ENCODE data around the gene CSTPP1. TPM values are rescaled to one million over a fixed set of nuclear protein-coding genes. Genes with fewer than 3 reads are reported as not detected.
"Not testable (repeated sequence)": the region's sequence is repeated elsewhere in the genome, so short reads cannot be mapped to it uniquely, and the experiment has no call there.

The CSTPP1 gene
- total and polyA plus RNA-seq, 2 donors (not counting 1 experiment from before 2014, with no cell fraction given) = 11.5 to 29.0 TPM

DNA sequence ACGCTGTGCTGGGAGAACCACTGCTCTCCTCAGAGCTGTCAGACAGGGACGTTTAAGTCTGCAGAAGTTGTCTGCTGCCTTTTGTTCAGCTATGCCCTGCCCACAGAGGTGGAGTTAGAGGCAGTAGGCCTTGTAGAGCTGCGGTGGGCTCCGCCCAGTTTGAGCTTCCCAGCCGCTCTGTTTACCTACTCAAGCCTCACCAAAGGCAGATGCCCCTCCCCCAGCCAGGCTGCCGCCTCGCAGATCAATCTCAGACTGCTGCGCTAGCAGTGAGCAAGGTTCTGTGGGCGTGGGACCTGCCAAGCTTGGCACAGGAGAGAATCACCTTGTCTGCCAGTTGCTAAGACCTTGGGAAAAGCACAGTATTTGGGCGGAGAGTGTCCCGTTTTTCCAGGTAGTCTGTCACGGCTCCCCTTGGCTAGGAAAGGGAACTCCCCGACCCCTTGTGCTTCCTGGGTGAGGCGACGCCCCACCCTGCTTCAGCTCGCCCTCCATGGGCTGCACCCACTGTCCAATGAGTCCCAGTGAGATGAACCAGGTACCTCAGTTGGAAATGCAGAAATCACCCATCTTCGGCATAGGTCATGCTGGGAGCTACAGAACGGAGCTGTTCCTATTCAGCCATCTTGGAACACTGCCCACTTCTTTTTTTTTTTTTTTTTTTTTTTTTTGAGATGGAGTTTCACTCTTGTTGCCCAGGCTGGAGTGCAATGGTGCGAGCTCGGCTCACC is 182.6 kb downstream of the CSTPP1 start:
- H3K4me2 ChIP-seq (replicated peaks; ENCODE audit: low read depth, low read length, poor library complexity, severe bottlenecking); H4K20me1 ChIP-seq (ENCODE audit: control insufficient read depth, insufficient read depth, low read length, poor library complexity, severe bottlenecking); H3K36me3 ChIP-seq (replicated peaks in 1 of 2; ENCODE audit: control extremely low read depth in 1 of 2, control insufficient read depth in 1 of 2, extremely low read depth in 1 of 2, insufficient read depth in 2 of 2, low read length in 1 of 2); H3K9ac ChIP-seq (ENCODE audit: low read length); H3K79me2 ChIP-seq (ENCODE audit: control insufficient read depth, insufficient read depth, low read length); DNase-seq; H2AFZ ChIP-seq (ENCODE audit: insufficient read depth, low read depth, low read length, poor library complexity, severe bottlenecking); intact Hi-C loops (cut with micrococcal nuclease); H3K9me3 Mint-ChIP-seq (ENCODE audit: insufficient read depth); H3K4me1 Mint-ChIP-seq; H3K27me3 ChIP-seq (replicated peaks in 1 of 4; ENCODE audit: control extremely low read depth in 1 of 4, control insufficient read depth in 3 of 4, insufficient read depth in 4 of 4, low read length in 3 of 4); H3K27ac Mint-ChIP-seq; H3K4me3 ChIP-seq (ENCODE audit: control extremely low read depth in 1 of 5, extremely low read depth in 1 of 5, insufficient read depth in 1 of 5, low read depth in 2 of 5, low read length in 4 of 5); H3K9me3 ChIP-seq (ENCODE audit: control extremely low read depth in 1 of 3, control insufficient read depth in 2 of 3, insufficient read depth in 1 of 3, low read length in 2 of 3); H3K4me1 ChIP-seq (ENCODE audit: control insufficient read depth in 2 of 2, insufficient read depth in 2 of 2, low read length in 2 of 2); H3K27me3 Mint-ChIP-seq; ATAC-seq (ENCODE audit: low read depth); H3K27ac ChIP-seq (ENCODE audit: low read length in 2 of 2); POLR2A ChIA-PET; H3K4me3 Mint-ChIP-seq: not testable (repeated sequence)
- 94% methylated on average over 16 of the region's 20 CpGs for WGBS (ENCODE audit: insufficient coverage)
- CTCF ChIA-PET = interaction anchor here (0.6 kb wide), 1 partner anchor 347 kb away, joined by 3 read pairs; no protein-coding TSS in a partner anchor

DNA sequence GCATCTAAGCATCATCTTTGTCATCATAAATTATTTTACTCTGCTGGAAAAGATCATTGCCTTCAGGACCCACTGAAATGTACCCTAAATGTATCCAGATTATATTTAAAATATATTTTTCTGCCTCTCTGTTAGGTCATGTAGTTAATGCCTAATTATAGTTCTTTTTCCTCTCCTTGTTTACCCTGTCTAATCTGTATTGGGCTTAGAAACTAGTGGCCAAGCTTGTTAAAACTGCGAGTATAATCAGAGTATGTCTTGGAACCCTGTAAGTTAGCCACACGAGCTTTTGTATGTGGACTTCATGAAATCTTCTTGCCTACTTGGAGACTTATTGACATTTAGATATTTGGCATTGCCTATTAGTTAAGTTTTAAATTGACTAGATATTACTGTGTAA is 184.5 kb downstream of the CSTPP1 start:
- no peak overlapping the region for H3K27ac ChIP-seq (ENCODE audit: low read length in 2 of 2)
- Mint-ChIP-seq H3K4me1 (no peaks in the 10 kb centered on the region), H3K9me3 (ENCODE audit: insufficient read depth) (no peaks in the 10 kb centered on the region), H3K4me3 (no peak overlapping the region), H3K27ac (no peak overlapping the region), H3K27me3 (no peaks in the 10 kb centered on the region)
- no peak for TF ChIP-seq EZH2 (IDR thresholded peaks at IDR 0.05; ENCODE audit: borderline replicate concordance, insufficient read depth, low read depth, low read length, poor library complexity, severe bottlenecking)
- TF ChIP-seq, protein P1, sequence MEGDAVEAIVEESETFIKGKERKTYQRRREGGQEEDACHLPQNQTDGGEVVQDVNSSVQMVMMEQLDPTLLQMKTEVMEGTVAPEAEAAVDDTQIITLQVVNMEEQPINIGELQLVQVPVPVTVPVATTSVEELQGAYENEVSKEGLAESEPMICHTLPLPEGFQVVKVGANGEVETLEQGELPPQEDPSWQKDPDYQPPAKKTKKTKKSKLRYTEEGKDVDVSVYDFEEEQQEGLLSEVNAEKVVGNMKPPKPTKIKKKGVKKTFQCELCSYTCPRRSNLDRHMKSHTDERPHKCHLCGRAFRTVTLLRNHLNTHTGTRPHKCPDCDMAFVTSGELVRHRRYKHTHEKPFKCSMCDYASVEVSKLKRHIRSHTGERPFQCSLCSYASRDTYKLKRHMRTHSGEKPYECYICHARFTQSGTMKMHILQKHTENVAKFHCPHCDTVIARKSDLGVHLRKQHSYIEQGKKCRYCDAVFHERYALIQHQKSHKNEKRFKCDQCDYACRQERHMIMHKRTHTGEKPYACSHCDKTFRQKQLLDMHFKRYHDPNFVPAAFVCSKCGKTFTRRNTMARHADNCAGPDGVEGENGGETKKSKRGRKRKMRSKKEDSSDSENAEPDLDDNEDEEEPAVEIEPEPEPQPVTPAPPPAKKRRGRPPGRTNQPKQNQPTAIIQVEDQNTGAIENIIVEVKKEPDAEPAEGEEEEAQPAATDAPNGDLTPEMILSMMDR (IDR thresholded peaks at IDR 0.05) = no peak
- H3K27me3 ChIP-seq (replicated peaks in 1 of 4; ENCODE audit: control extremely low read depth in 1 of 4, control insufficient read depth in 3 of 4, insufficient read depth in 4 of 4, low read length in 3 of 4) = no peaks in the 10 kb centered on the region
- H3K9ac ChIP-seq (ENCODE audit: low read length) = no peak overlapping the region
- no peak overlapping the region for H3K4me3 ChIP-seq (ENCODE audit: control extremely low read depth in 1 of 5, extremely low read depth in 1 of 5, insufficient read depth in 1 of 5, low read depth in 2 of 5, low read length in 4 of 5)
- H3K9me3 ChIP-seq (ENCODE audit: control extremely low read depth in 1 of 3, control insufficient read depth in 2 of 3, insufficient read depth in 1 of 3, low read length in 2 of 3) = no peaks in the 10 kb centered on the region
- no peak for DNase-seq
- intact Hi-C loops (cut with micrococcal nuclease) = no loop called here
- CTCF ChIA-PET = no interaction called here
- H3K79me2 ChIP-seq (ENCODE audit: control insufficient read depth, insufficient read depth, low read length) = no peaks in the 10 kb centered on the region
- WGBS (ENCODE audit: insufficient coverage) = 100% methylated on average over 1 of the region's 2 CpGs
- H3K36me3 ChIP-seq (replicated peaks in 1 of 2; ENCODE audit: control extremely low read depth in 1 of 2, control insufficient read depth in 1 of 2, extremely low read depth in 1 of 2, insufficient read depth in 2 of 2, low read length in 1 of 2) = no peaks in the 10 kb centered on the region
- no peak for ATAC-seq (ENCODE audit: low read depth)
- H3K4me1 ChIP-seq (ENCODE audit: control insufficient read depth in 2 of 2, insufficient read depth in 2 of 2, low read length in 2 of 2) = no peaks in the 10 kb centered on the region
- H3K4me2 ChIP-seq (replicated peaks; ENCODE audit: low read depth, low read length, poor library complexity, severe bottlenecking) = no peak overlapping the region
- no peaks in the 10 kb centered on the region for H4K20me1 ChIP-seq (ENCODE audit: control insufficient read depth, insufficient read depth, low read length, poor library complexity, severe bottlenecking)
- H2AFZ ChIP-seq (ENCODE audit: insufficient read depth, low read depth, low read length, poor library complexity, severe bottlenecking) = no peak overlapping the region
- POLR2A ChIA-PET = no interaction called here
